ENCODE results near the gene DENND5A.
"Not testable (repeated sequence)": the region's sequence is repeated elsewhere in the genome, so short reads cannot be mapped to it uniquely, and the experiment has no call there.

DENND5A gene

DNA sequence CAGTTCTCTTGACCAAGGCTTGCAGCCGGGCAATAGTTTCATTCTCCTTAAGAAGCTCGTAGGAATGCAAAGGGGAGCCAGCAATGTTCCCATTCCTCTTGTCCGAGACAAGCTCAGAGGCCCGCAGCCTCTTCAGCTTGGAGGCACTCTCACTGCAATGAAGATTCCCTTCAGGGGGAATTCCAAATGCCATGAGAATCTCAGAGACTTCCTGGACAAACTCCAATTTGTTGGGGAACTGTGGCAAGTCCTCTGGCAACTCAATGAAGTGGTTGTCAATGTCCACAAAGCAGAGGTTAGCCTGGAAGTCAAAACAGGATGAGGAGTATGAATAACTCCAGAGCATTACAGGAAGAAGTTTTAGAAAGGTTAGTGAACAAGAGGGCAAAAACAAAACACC lies 84.4 kb downstream of the DENND5A start:
- no peaks in the 10 kb centered on the region for H3K27me3 Mint-ChIP-seq
- H3K36me3 Mint-ChIP-seq = peaks cover 15% of the 10 kb centered on the region
- H3K4me3 Mint-ChIP-seq = no peak overlapping the region
- H3K4me1 Mint-ChIP-seq (ENCODE audit: low read depth) = peaks cover 6% of the 10 kb centered on the region
- H3K9me3 Mint-ChIP-seq (ENCODE audit: low read depth) = no peaks in the 10 kb centered on the region
- H3K27ac Mint-ChIP-seq = peak overlapping the region; percentile 25

DNA sequence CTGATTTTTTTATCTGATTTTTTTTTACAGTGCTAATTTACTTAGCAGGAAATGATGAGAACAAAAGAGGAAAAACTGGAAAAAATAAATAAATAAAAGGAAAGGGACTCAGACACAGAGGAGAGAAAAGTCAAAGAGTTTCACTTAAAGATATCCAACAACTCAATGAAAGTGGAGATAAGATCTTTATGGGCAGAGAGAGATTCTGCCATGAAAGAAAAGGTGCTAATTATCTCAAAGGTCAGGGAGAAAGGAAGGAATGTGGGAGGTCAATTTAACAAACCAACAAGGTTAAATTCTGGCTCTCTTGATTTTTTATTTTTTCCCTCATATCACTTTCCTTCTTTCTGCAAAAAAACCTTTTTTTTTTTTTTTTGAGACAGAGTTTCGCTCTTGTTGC lies 86.0 kb downstream of the DENND5A start:
- no peak overlapping the region for H3K27ac Mint-ChIP-seq
- peaks cover 15% of the 10 kb centered on the region for H3K36me3 Mint-ChIP-seq
- H3K4me3 Mint-ChIP-seq = no peak overlapping the region
- H3K9me3 Mint-ChIP-seq (ENCODE audit: low read depth) = no peaks in the 10 kb centered on the region
- no peaks in the 10 kb centered on the region for H3K27me3 Mint-ChIP-seq
- H3K4me1 Mint-ChIP-seq (ENCODE audit: low read depth) = peaks cover 6% of the 10 kb centered on the region

DNA sequence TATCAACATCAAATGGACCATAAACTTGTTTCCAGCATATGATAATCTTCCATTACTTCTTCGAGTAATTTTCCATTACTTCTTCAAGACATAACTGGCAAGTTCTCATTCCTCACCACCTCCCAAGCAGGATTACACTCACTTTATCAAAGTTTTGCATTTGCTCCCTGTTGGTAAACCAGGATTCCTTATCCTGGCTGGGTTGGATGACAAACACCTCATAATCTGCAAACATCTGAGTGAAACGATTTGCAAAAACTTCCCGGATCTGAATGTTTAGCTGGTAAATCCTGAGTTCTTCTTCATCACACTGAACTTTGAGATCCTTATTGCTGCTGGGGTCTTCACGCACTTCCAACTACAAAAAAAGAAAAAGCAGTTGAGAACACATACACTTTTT lies 86.4 kb downstream of the DENND5A start:
- H3K9me3 Mint-ChIP-seq (ENCODE audit: low read depth) = no peaks in the 10 kb centered on the region
- H3K36me3 Mint-ChIP-seq = peaks cover 15% of the 10 kb centered on the region
- H3K27ac Mint-ChIP-seq = no peak overlapping the region
- H3K27me3 Mint-ChIP-seq = no peaks in the 10 kb centered on the region
- H3K4me3 Mint-ChIP-seq = no peak overlapping the region
- H3K4me1 Mint-ChIP-seq (ENCODE audit: low read depth) = peaks cover 6% of the 10 kb centered on the region

DNA sequence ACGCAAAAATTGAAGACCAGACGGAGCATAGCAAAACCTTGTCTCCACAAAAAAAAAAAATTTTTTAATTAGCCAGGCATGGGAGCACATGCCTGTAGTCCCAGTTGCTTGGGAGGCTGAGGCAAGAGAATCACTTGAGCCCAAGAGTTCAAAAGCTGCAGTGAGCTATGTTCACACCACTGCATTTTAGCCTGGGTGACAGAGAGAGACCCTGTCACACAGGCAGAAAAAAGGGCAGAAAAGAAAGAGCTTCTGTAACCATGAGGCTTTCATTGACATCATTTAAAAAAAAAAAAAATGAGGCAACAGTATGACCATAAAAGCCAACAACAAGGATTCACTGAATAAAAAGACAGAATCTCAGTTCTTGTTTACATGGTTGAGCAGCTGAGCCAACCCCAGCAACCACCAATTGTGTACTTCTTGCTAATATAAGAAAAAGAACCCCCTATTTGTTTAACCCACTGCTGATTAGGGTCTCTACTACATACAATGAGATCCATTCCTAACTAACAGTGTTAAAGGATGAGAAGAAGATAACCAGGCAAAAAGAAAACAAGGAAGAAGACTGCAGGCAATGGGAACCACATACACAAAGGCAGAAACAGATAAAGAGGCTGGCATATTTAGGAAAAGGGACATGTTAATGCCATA lies 87.6 kb downstream of the DENND5A start:
- Mint-ChIP-seq H3K27me3 (no peaks in the 10 kb centered on the region), H3K4me1 (ENCODE audit: low read depth) (peaks cover 6% of the 10 kb centered on the region), H3K36me3 (peaks cover 19% of the 10 kb centered on the region), H3K4me3 (no peak overlapping the region), H3K27ac (no peak overlapping the region), H3K9me3 (ENCODE audit: low read depth) (no peaks in the 10 kb centered on the region)

DNA sequence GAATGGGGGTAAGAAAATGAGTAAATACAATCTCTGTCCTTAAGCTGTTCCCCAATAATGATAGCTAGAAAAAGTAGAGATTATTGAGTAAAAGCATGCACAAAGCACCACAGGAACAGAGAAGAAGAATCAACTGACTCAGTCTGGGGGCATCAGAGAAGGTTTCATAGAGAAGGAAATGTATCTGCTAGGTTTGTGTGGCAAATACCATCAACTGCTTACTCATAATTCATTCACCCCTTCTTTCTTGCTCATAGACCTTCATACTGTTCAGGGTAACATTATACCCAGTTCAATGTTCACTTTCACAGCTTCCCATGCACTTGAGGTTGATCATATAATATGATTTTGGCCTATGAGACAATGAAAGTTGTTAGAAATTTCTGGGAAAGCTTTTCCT lies 88.6 kb downstream of the DENND5A start:
- no peak overlapping the region for H3K4me3 Mint-ChIP-seq
- H3K9me3 Mint-ChIP-seq (ENCODE audit: low read depth) = no peaks in the 10 kb centered on the region
- peak overlapping the region; percentile 66 for H3K27ac Mint-ChIP-seq
- H3K36me3 Mint-ChIP-seq = peaks cover 26% of the 10 kb centered on the region
- peaks cover 6% of the 10 kb centered on the region for H3K4me1 Mint-ChIP-seq (ENCODE audit: low read depth)
- no peaks in the 10 kb centered on the region for H3K27me3 Mint-ChIP-seq

DNA sequence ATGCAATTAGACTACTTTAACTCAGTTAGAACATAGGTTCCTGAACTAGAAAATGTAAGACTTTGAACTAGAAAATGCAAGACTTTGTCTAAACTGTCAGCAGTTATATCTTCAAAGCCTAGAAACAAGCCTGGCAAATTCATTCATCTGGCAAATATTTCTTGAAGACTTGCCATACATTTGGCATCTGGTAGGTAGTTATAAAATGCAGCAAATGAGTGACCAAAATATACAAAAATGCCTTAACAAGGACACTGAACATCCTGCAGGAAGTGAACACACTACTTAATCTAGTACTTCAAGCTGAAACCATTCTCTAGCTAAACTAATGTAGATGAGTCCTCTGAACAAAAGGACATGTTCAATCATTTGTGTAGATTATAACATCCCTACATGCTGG lies 89.0 kb downstream of the DENND5A start:
- H3K4me1 Mint-ChIP-seq (ENCODE audit: low read depth) = peaks cover 6% of the 10 kb centered on the region
- H3K27me3 Mint-ChIP-seq = no peaks in the 10 kb centered on the region
- H3K27ac Mint-ChIP-seq = peak overlapping the region; percentile 66
- peaks cover 26% of the 10 kb centered on the region for H3K36me3 Mint-ChIP-seq
- H3K4me3 Mint-ChIP-seq = no peak overlapping the region
- no peaks in the 10 kb centered on the region for H3K9me3 Mint-ChIP-seq (ENCODE audit: low read depth)

DNA sequence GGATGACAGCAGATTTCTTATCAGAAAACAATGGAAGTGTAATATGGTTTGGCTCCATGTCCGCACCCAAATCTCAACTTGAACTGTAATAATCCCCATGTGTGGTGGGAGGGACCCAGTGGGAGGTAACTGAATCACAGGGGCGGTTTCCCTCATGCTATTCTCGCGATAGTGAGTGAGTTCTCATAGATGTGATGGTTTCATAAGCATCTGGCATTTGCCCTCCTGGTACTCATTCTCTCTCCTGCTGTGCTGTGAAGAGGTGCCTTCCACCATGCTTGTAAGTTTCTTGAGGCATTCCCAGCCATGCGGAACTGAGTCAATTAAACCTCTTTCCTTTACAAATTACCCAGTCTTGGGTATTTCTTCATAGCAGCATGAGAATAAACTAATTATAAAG lies 92.8 kb downstream of the DENND5A start:
- H3K36me3 Mint-ChIP-seq = peaks cover 25% of the 10 kb centered on the region
- no peaks in the 10 kb centered on the region for H3K27me3 Mint-ChIP-seq
- no peaks in the 10 kb centered on the region for H3K9me3 Mint-ChIP-seq (ENCODE audit: low read depth)
- peaks cover 18% of the 10 kb centered on the region for H3K4me1 Mint-ChIP-seq (ENCODE audit: low read depth)
- no peak overlapping the region for H3K27ac Mint-ChIP-seq
- H3K4me3 Mint-ChIP-seq = no peak overlapping the region

DNA sequence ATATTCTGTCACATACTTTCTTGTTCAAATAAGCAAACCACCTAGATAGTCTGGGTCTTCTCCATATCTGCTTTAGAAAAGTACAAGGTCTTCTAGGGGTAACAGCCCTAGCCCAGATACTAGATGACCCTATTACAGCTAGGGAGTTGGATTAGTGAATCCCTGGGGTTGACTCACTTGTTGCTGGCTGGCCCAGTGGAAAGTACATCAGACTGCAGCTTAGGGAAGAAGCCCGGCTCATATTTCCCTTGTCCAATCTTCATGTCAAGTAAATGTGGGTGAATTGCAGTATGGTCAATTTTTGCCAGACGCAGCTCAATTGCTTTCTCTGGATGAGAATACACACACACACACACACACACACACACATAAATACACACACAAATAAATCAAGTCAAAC lies 94.7 kb downstream of the DENND5A start:
- no peak overlapping the region for H3K4me3 Mint-ChIP-seq
- peaks cover 29% of the 10 kb centered on the region for H3K36me3 Mint-ChIP-seq
- no peaks in the 10 kb centered on the region for H3K9me3 Mint-ChIP-seq (ENCODE audit: low read depth)
- H3K27ac Mint-ChIP-seq = peak overlapping the region; percentile 67
- no peaks in the 10 kb centered on the region for H3K27me3 Mint-ChIP-seq
- peaks cover 17% of the 10 kb centered on the region for H3K4me1 Mint-ChIP-seq (ENCODE audit: low read depth)

DNA sequence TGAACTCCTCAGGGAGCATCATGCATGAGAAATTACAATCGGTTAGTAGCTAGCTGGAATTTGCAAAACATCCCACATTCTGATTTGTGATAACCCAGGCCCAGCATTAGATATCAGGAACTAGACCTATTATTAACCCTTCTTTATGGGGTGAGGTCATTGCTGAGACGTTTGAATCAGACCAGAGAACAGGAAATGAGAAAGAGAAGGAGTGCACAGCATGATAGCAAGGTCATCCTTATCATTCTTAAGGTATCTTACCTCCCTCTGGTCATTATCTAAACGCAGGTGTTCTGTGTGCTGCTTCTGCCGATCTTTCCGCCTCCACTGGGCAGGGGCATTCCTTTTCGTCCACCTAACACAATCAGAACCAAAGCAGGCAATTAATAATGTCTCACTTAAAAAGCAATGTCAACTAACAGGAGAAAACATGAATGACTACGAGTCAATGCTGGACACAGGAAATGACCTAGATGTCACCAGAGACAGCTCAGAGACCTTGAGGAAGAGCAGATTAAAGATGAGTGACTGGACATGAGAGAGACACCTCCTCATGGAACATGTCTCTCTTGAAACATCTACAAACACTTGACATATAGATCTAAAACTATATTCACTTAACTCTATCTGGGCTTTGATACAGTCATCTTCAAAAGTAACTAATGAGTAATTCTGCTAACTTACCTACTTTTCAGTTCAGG lies 95.4 kb downstream of the DENND5A start:
- peaks cover 29% of the 10 kb centered on the region for H3K36me3 Mint-ChIP-seq

DNA sequence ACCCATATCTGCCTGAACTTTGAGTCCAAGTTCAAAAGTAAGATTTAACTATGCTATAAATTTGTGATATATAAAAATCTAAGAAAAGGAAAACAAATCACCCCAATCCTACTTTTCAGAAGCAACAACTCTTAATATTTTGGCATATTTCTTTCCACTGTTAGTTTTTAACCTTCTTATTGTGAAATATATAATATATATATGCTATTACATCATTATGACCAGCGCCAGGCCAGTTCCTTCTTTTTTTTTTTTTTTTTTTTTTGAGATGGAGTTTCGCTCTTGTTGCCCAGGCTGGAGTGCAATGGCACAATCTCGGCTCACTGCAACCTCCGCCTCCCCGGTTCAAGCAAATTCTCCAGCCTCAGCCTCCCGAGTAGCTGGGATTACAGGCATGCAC lies 103.2 kb downstream of the DENND5A start:
- peaks cover 22% of the 10 kb centered on the region for H3K4me1 Mint-ChIP-seq (ENCODE audit: low read depth)

More for the DNA sequence above, 95.4 kb downstream of the DENND5A start:
- H3K9me3 Mint-ChIP-seq (ENCODE audit: low read depth) = no peaks in the 10 kb centered on the region
- peaks cover 17% of the 10 kb centered on the region for H3K4me1 Mint-ChIP-seq (ENCODE audit: low read depth)
- no peak overlapping the region for H3K4me3 Mint-ChIP-seq
- peak overlapping the region; percentile 67 for H3K27ac Mint-ChIP-seq
- H3K27me3 Mint-ChIP-seq = no peaks in the 10 kb centered on the region

DNA sequence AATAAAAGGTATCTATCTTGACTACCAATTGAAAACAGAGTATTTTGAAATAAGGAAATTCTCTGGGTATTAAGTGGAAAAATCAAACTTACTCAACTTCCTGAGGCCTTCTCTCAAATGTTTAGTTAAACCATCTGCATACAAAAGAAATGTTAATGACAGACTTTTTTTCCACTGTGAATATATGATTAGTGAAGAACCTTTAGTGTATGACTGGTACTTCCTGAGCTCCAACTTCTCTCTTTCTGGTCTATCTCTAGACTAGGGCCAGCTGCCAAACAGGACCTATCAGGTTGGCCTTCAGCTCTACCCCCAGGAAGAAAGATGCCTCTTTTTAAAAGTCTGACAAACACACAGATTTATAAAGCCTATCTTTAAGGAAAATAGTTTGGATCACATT lies 105.0 kb downstream of the DENND5A start:
- Mint-ChIP-seq H3K27me3 (no peaks in the 10 kb centered on the region), H3K27ac (peak overlapping the region; percentile 88), H3K36me3 (peaks cover 13% of the 10 kb centered on the region), H3K4me3 (peak overlapping the region; percentile 68), H3K9me3 (ENCODE audit: low read depth) (no peaks in the 10 kb centered on the region), H3K4me1 (ENCODE audit: low read depth) (peaks cover 20% of the 10 kb centered on the region)

More for the DNA sequence above, 103.2 kb downstream of the DENND5A start:
- H3K9me3 Mint-ChIP-seq (ENCODE audit: low read depth); H3K27me3 Mint-ChIP-seq; H3K27ac Mint-ChIP-seq; H3K4me3 Mint-ChIP-seq: not testable (repeated sequence)
- H3K36me3 Mint-ChIP-seq = peaks cover 15% of the 10 kb centered on the region

DNA sequence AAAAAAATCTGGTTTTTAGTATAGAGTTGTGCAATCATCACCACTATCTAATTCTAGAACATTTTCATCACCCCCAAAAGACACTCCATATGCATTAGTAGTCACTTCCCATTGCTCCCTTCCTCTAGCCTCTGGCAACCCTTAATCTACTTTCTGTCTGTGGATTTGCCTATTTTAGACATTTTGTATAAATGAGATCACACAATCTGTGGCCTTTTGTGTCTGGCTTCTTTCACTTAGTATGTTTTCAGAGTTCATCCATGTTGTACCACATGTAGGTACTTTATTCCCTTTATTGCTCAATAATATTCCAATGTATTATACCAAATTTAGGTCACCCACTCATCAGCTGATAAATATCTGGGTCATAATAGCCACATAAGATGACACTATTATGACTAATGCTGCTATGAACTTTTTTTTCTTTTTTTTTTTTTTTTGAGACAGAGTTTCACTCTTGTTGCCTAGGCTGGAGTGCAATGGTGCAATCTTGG lies 106.2 kb downstream of the DENND5A start:
- Mint-ChIP-seq H3K36me3 (peaks cover 13% of the 10 kb centered on the region), H3K9me3 (ENCODE audit: low read depth) (no peaks in the 10 kb centered on the region), H3K27ac (peak overlapping the region; percentile 41), H3K27me3 (no peaks in the 10 kb centered on the region), H3K4me1 (ENCODE audit: low read depth) (peaks cover 20% of the 10 kb centered on the region), H3K4me3 (no peak overlapping the region)

DNA sequence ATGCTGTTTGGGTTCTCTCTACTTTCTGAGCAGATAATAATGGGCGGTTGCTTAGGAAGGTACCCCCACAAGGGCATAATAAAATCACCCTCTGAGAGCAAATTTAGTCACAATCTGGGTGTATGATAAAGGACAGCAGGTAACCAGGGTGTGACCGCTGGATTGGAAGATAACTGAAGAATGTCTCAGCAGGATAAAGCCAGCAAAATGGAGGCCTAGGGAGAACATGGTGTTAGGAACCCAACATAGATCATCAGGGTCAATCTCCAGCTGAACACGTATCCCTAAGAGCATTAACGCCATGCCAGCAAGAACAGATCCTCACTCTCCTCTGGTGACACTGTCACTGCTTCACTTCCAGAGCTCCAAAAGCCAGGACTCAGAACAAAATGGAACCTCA lies 109.2 kb downstream of the DENND5A start:
- no peak overlapping the region for H3K4me3 Mint-ChIP-seq
- H3K4me1 Mint-ChIP-seq (ENCODE audit: low read depth) = peaks cover 20% of the 10 kb centered on the region
- H3K27ac Mint-ChIP-seq = no peak overlapping the region
- H3K36me3 Mint-ChIP-seq = peaks cover 16% of the 10 kb centered on the region
- H3K9me3 Mint-ChIP-seq (ENCODE audit: low read depth) = no peaks in the 10 kb centered on the region
- H3K27me3 Mint-ChIP-seq = no peaks in the 10 kb centered on the region

DNA sequence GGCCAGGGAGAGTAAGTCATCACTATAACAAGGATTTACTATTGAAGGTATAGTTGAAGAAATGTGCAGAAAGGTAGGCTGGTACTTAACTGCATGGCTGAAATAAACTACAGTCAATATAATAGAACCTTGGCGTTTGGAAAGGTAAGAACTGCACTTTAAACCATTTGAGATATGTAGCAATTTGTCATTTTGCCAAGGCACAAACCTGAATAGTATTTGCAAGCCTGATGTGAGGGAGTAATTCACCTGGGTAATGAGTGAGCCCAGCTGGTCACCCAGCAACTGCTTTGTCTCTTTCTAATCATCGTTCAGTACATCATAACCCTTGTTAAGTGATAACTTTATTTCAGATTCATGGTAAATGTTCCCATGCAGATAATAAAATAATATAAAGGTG lies 111.5 kb downstream of the DENND5A start:
- H3K4me1 Mint-ChIP-seq (ENCODE audit: low read depth) = peaks cover 2% of the 10 kb centered on the region
- H3K4me3 Mint-ChIP-seq = no peak overlapping the region
- no peak overlapping the region for H3K27ac Mint-ChIP-seq
- peaks cover 10% of the 10 kb centered on the region for H3K36me3 Mint-ChIP-seq
- H3K9me3 Mint-ChIP-seq (ENCODE audit: low read depth) = no peaks in the 10 kb centered on the region
- no peaks in the 10 kb centered on the region for H3K27me3 Mint-ChIP-seq

DNA sequence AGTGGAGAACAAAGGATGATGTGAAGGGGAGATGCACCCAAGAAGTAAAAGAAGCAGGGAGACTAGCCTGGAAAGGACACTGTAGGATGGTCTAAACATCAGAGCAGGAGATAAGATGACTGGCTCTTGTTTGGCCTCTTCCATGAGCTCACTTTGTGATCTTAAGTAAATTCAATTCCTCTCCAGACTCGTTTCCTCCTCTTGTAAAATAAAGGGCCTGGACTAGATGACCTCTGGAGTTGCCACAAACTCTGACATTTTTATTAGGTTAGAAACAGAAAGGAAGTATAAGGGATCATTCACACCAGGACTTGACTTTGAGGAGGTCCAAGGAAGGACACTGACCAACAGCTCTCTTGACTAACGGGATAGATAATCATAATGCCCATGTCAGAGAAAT lies 113.5 kb downstream of the DENND5A start:
- H3K9me3 Mint-ChIP-seq (ENCODE audit: low read depth) = no peaks in the 10 kb centered on the region
- H3K27me3 Mint-ChIP-seq = no peaks in the 10 kb centered on the region
- H3K4me1 Mint-ChIP-seq (ENCODE audit: low read depth) = no peaks in the 10 kb centered on the region
- H3K27ac Mint-ChIP-seq = no peak overlapping the region
- peaks cover 9% of the 10 kb centered on the region for H3K36me3 Mint-ChIP-seq
- no peak overlapping the region for H3K4me3 Mint-ChIP-seq

DNA sequence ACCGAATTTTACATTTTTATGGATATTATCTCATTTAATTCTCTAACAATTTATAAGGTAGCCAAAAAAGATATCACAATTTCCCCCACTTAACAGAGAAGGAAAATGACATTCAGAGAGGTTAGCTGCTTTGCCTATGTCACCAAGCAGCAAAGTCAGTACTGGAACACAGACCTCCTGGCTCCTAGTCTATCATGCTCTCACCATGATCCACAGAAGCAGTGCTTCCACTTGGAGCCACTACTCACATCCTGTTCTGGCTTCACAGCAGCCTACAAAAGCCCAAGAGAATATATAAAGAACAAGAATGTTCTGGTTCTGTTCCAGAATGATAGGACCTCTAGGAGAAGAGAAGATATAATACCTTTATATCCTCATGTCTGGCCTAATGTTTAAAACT lies 114.2 kb downstream of the DENND5A start:
- no peak overlapping the region for H3K27ac Mint-ChIP-seq
- peaks cover 10% of the 10 kb centered on the region for H3K36me3 Mint-ChIP-seq
- H3K4me1 Mint-ChIP-seq (ENCODE audit: low read depth) = no peaks in the 10 kb centered on the region
- no peaks in the 10 kb centered on the region for H3K27me3 Mint-ChIP-seq
- H3K4me3 Mint-ChIP-seq = no peak overlapping the region
- H3K9me3 Mint-ChIP-seq (ENCODE audit: low read depth) = no peaks in the 10 kb centered on the region
